GM12872 (cell line): ENCODE data around the gene OGDH.

Source experiments
- TF ChIP-seq, protein P1 (sequence below): IDR thresholded peaks from 3 replicates; pipeline ENCODE4 v1.5.1; 2011; ENCODE audit warnings: low read depth, mild to moderate bottlenecking, low read length, moderate library complexity; ENCODE audit not compliant: insufficient read depth

The OGDH gene

DNA sequence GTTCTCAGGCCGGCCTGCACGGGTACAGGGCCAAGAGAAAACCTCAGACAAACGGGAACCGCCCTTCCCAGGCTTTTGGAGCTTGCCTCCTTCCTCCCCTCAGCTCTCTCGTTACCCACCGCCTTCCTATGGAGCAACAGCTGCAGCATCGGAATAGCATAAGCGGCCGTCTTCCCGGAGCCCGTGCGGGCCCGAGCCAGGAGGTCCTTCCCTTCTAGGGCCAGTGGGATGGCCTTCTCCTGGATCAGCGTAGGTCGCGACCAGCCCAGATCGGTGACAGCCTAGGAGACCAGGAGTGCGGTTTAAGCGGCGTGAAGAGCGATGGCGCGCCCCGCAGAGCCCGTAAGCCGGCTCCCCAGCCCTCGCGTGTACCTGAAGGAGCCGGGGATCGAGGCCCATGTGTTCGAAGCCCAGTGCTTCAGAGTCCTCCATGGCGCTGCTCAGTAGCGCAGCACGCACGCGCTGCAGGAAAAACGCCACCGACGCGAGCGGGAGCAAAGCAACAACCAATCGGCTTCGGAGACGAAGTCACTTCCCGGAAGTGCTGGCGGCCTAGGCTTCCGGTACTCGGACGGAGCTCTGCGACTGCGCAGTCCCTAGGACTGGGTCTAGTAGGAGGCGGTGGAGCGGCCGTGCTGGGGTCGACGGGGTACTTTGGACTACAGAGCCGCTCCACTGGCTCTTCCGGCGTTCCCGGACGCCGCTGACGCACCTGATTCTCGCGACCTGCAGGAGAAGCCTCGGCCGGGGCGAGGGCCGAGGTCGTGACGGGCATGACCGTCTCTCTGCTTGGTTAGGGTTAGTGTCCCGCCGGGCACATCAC is 32.8 kb upstream of the OGDH start, which contains the start of gene DDX56:
TSS of gene DDX56 (minus strand) at position 445 of the 823 bp plus-strand sequence. CDS start at position 432, 13 bp downstream.
- TF ChIP-seq, protein P1, sequence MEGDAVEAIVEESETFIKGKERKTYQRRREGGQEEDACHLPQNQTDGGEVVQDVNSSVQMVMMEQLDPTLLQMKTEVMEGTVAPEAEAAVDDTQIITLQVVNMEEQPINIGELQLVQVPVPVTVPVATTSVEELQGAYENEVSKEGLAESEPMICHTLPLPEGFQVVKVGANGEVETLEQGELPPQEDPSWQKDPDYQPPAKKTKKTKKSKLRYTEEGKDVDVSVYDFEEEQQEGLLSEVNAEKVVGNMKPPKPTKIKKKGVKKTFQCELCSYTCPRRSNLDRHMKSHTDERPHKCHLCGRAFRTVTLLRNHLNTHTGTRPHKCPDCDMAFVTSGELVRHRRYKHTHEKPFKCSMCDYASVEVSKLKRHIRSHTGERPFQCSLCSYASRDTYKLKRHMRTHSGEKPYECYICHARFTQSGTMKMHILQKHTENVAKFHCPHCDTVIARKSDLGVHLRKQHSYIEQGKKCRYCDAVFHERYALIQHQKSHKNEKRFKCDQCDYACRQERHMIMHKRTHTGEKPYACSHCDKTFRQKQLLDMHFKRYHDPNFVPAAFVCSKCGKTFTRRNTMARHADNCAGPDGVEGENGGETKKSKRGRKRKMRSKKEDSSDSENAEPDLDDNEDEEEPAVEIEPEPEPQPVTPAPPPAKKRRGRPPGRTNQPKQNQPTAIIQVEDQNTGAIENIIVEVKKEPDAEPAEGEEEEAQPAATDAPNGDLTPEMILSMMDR: no peak

DNA sequence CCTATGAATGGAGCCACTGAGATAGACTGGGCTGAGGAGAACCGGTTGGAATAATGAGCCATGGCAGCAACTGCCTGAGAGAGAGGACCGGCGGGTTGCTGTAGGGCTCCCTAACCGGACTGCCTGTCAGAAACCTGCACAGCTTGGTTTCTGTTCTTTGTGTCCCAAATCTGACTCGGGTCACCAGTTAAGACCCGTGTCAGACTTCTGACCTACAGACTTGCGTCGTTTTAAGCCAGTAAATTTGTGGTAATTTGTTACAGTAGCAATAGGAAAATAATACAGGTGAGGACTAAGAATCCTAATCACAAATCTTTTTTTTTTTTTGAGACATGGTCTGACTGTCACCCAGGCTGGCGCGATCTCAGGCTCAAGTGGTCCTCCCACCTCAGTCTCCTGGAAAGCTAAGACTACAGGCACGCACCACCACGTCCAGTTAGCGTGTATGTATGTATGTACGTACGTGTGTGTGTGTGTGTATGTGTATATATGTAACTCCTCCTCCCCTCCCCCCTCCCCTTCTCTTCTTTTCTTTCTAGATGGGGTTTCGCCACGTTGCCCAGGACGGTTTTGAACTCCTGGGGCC is 32.0 kb upstream of the OGDH start:
- TF ChIP-seq, protein P1: no peak

DNA sequence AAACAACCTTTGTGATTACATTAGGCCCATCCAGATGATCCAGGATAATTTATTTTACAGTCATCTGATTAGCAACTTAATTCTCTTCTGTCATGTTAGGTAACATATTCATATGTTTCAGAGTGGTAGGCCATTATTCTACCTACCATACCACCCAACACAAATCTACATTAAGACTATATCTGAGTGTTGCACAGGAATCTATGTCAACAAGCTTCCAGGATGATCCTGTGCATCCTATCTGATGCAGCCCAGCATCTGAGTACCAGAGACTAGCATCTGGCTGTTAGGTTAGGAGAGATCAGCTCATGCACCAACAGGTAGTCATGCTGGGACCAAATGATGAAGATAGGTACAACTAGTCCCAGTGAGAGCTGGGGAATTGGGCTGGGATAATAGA is 31.4 kb upstream of the OGDH start:
- TF ChIP-seq, protein P1: no peak

DNA sequence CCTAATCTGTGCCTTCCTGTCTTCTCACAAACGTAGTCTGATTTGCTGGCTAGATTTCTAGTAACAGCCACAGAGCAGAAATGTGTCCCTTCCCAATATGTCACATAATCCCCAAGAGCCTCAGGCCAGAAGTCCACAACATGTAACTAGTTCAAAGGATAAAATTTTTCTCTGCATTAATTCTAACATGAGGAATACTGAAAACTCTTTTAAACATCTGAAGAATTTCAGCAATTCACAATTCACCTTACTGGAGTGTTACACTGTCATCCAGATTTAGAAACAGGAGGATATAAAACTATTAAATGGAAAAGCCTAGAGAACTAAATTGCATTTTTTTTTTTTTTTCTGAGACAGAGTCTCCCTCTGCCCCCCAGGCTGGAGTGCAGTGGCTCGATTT is 30.2 kb upstream of the OGDH start:
- TF ChIP-seq, protein P1: no peak

DNA sequence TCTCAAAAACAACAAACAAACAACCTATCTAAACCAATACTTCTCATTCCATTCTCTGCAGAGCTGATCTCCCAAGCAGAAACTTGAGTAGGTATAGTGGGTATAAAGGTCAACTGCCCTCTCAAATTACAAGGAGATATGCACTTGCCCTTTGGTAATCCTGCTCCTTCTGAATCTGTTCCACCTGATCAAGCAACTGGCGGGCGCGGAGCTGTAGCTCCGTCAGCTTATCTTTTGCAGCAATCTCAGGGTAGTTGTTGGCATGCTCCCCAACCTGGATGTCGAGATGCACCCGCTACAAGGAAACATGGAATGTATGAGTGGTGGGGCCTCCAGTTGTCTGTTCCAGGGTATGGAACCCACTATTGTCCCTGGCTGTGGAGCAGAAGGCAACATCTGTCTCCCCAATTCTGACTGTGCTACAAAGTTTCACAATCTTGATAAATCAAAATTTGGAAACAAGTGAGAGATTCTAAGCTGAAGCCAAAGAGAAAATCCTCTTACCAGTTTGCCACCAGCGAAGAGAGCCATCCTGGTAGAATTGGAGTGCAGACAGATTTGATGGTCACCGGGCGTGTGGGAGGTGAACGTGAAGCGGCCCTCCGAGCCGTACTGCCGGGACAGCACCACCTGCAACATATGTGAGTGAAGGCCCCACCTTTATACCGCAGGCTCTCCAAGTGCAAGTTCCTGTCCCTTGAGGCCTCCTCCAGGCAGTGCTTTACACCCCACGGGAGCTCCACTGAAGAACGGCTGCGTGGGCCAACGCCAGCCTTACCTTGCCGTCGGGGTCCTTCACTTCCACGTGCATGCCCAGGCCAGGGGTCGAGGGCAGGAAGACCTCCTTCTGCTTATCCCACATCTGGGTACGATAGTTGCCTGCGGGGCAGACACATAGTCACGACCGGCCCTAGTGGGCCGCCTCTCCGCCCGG is 25.2 kb upstream of the OGDH start:
- TF ChIP-seq, protein P1: no peak

DNA sequence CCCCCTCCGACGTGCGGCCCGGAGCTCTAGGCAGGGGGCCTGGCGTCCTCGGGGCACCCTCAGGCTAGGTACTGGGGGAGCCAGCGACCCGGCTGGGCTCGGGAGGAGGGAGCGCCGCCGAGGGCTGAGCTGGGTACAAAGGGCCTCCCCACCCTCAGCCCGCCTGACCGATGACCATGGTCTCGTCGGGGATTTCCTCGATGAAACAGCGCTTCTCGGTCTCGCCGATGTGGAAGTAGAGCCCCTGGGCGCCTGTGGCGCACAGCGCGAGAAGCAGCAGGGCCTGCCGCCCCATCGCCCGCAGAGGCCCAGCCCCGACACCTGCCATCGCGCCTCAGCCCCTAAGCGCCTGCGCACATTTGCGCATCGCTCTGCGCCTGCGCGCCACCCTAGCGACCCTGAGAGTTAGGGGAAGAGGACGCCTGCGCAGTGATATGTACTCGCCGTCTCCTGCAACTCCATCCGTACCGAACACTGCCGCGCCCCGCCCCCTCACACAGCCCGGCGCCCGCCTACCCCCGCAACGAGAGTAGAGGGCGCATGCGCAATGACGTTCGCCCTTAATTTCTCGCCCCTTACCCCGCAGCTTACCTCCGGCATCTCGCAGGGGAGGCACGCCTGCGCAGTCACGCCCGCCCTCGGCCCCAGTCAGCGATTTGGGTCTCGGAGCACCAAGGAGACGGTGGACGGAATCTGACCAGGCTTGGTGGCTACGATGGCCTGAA is 24.4 kb upstream of the OGDH start, which contains the start of gene TMED4:
TSS of gene TMED4 (minus strand) at position 353 of the 725 bp plus-strand sequence. CDS start at position 328, 25 bp downstream.
- TF ChIP-seq, protein P1: no peak
